ENCODE data around the gene LRRC55.

- TF ChIP-seq SUZ12 (IDR thresholded peaks at IDR 0.05; ENCODE audit: extremely low read depth, insufficient read depth, insufficient read length) (no peak), ZNF274 (IDR thresholded peaks at IDR 0.05; ENCODE audit: low read depth, low read length) (no peak), YY1 (IDR thresholded peaks at IDR 0.05; ENCODE audit: insufficient read depth, insufficient read length) (no peak)
These were observed 57.6 kb downstream of the LRRC55 start for GRCh38 chr11:57239348-57239747.

Measured in NT2/D1 (cell line).